Stimulated activated CD4-positive, alpha-beta T cell treated with anti-CD3 and anti-CD28 coated beads, TNF-alpha, amount 100 ng/mL, for 4 hours (primary cell): ENCODE data around the gene TSN.

Experiments used
- DNase-seq, 3 experiments: peaks; one replicate each; pipeline ENCODE4 v3.0.0-alpha.2; 2020; ENCODE audit warnings: low read depth in 3 of 3

The TSN gene

GRCh38 chr2:121746071-121746578 lies 9.3 kb upstream of the TSN start:
- no peak for DNase-seq

GRCh38 chr2:121748202-121748601 lies 7.2 kb upstream of the TSN start:
- DNase-seq = no peak

- DNase-seq = no peak
These were observed 607 bp upstream of the TSN start for GRCh38 chr2:121754851-121755236.

GRCh38 chr2:121764681-121765228 lies 9.3 kb downstream of the TSN start:
- DNase-seq = no peak

- DNase-seq = no peak
These were observed 11.2 kb downstream of the TSN start for GRCh38 chr2:121766624-121767023.

- DNase-seq = no peak
These were observed 12.8 kb downstream of the TSN start for GRCh38 chr2:121768143-121768755.

- no peak for DNase-seq
These were observed 16.7 kb downstream of the TSN start for GRCh38 chr2:121771976-121772742.

- no peak for DNase-seq
These were observed 18.8 kb downstream of the TSN start for GRCh38 chr2:121774235-121774634.

- no peak for DNase-seq
These were observed 20.9 kb downstream of the TSN start for GRCh38 chr2:121776361-121776760.

- DNase-seq = no peak
These were observed 21.6 kb downstream of the TSN start for GRCh38 chr2:121776885-121777698.

GRCh38 chr2:121777699-121778058 lies 22.2 kb downstream of the TSN start:
- no peak for DNase-seq

GRCh38 chr2:121778741-121779487 lies 23.5 kb downstream of the TSN start:
- DNase-seq = no peak

- no peak for DNase-seq
These were observed 27.7 kb downstream of the TSN start for GRCh38 chr2:121783180-121783579.

GRCh38 chr2:121788685-121789084 lies 33.2 kb downstream of the TSN start:
- no peak for DNase-seq

- DNase-seq = no peak
These were observed 35.0 kb downstream of the TSN start for GRCh38 chr2:121790276-121790956.

GRCh38 chr2:121791290-121791689 lies 35.8 kb downstream of the TSN start:
- no peak for DNase-seq

- DNase-seq = no peak
These were observed 36.4 kb downstream of the TSN start for GRCh38 chr2:121791801-121792221.

GRCh38 chr2:121793816-121794215 lies 38.4 kb downstream of the TSN start:
- no peak for DNase-seq

GRCh38 chr2:121794233-121794632 lies 38.8 kb downstream of the TSN start:
- no peak for DNase-seq

GRCh38 chr2:121796239-121796638 lies 40.8 kb downstream of the TSN start:
- no peak for DNase-seq

GRCh38 chr2:121798617-121799016 lies 43.2 kb downstream of the TSN start:
- no peak for DNase-seq
